WTC11 (cell line): ENCODE data around the gene MAGI2. TPM values are rescaled to one million over a fixed set of nuclear protein-coding genes. Genes with fewer than 3 reads are reported as not detected.

Experiments used
- ATAC-seq: fragments of 200-7000 bp; cut with Tn5 transposase; 2 replicates; pipeline ENCODE4 v1.10.0; 2021; ENCODE audit warnings: mild to moderate bottlenecking, moderate library complexity
- CTCF ChIA-PET: fragments of 300-600 bp; sonication (Branson Sonifier 250); formaldehyde crosslinking; loops from one replicate; lab custom pipeline; 2021; ENCODE audit warnings: antibody characterized with exemption; lab: Charles Lee
- POLR2A ChIA-PET: fragments of 350-600 bp; sonication (Branson Sonifier 250); formaldehyde crosslinking; loops from one replicate; lab custom pipeline; 2021; ENCODE audit warnings: antibody characterized with exemption; lab: Charles Lee
- DNase-seq: peaks from one replicate; pipeline ENCODE4 v3.0.0; 2021; ENCODE audit warnings: low spot score
- H3K27ac Mint-ChIP-seq: 2 replicates; pipeline ENCODE4 v1.8.0; 2021; ENCODE audit warnings: mixed read lengths
- H3K27me3 Mint-ChIP-seq: 2 replicates; pipeline ENCODE4 v1.8.0; 2021; ENCODE audit warnings: low read depth, mild to moderate bottlenecking, moderate library complexity, mixed read lengths
- H3K36me3 Mint-ChIP-seq: 2 replicates; pipeline ENCODE4 v1.8.0; 2021; ENCODE audit warnings: mixed read lengths
- H3K4me1 Mint-ChIP-seq: 2 replicates; pipeline ENCODE4 v1.8.0; 2022; ENCODE audit warnings: mixed read lengths
- H3K4me3 Mint-ChIP-seq: 2 replicates; pipeline ENCODE4 v1.8.0; 2021; ENCODE audit warnings: mild to moderate bottlenecking, moderate library complexity, mixed read lengths
- H3K9me3 Mint-ChIP-seq: 2 replicates; pipeline ENCODE4 v1.8.0; 2021; ENCODE audit warnings: mixed read lengths
- CREM ChIP-seq: sonication (generic); formaldehyde crosslinking; IDR thresholded peaks from 2 replicates; pipeline ENCODE4 v1.8.1; 2022; ENCODE audit warnings: mild to moderate bottlenecking, missing genetic modification reagents, moderate library complexity
- GRHL2 ChIP-seq: fragments of 250-450 bp; sonication (Bioruptor Pico); IDR thresholded peaks from 2 replicates; pipeline ENCODE4 v1.8.0; 2022; ENCODE audit warnings: mild to moderate bottlenecking, moderate library complexity; ENCODE audit not compliant: insufficient replicate concordance, severe bottlenecking
- GTF2I ChIP-seq: fragments of 250-450 bp; sonication (Bioruptor Pico); conservative IDR thresholded peaks from 2 replicates; pipeline ENCODE4 v1.4.0; 2021; ENCODE audit warnings: mild to moderate bottlenecking
- JUN ChIP-seq: sonication (generic); formaldehyde crosslinking; IDR thresholded peaks from 2 replicates; pipeline ENCODE4 v1.8.0; 2023; ENCODE audit warnings: mild to moderate bottlenecking, missing genetic modification reagents
- MYBL2 ChIP-seq: sonication (generic); formaldehyde crosslinking; IDR thresholded peaks from 2 replicates; pipeline ENCODE4 v1.8.1; 2023; ENCODE audit warnings: mild to moderate bottlenecking, moderate library complexity, missing genetic modification reagents
- NR1H2 ChIP-seq: sonication (generic); formaldehyde crosslinking; IDR thresholded peaks from 2 replicates; pipeline ENCODE4 v1.9.0; 2021; ENCODE audit warnings: mild to moderate bottlenecking, moderate library complexity, missing genetic modification reagents
- TEAD1 ChIP-seq: sonication (generic); formaldehyde crosslinking; IDR thresholded peaks from 2 replicates; pipeline ENCODE4 v1.8.0; 2022; ENCODE audit warnings: mild to moderate bottlenecking, missing genetic modification reagents
- ZMAT4 ChIP-seq: fragments of 250-450 bp; sonication (Bioruptor Pico); IDR thresholded peaks from 2 replicates; pipeline ENCODE4 v1.9.0; 2021; ENCODE audit warnings: mild to moderate bottlenecking
- ZNF232 ChIP-seq: sonication (generic); formaldehyde crosslinking; IDR thresholded peaks from 2 replicates; pipeline ENCODE4 v1.8.0; 2022; ENCODE audit warnings: mild to moderate bottlenecking, missing genetic modification reagents
- ZNF263 ChIP-seq: sonication (generic); formaldehyde crosslinking; IDR thresholded peaks from 2 replicates; pipeline ENCODE4 v1.8.1; 2022; ENCODE audit warnings: low read depth, mild to moderate bottlenecking, moderate library complexity, missing genetic modification reagents
- total RNA-seq: library from RNA; stranded (reverse); gene quantifications from 3 replicates; pipeline ENCODE4 v1.2.3, GENCODE V29; 2021
- TF ChIP-seq, protein P1 (sequence below): sonication (generic); formaldehyde crosslinking; IDR thresholded peaks from 2 replicates; pipeline ENCODE4 v1.8.0; 2022; ENCODE audit warnings: mild to moderate bottlenecking, missing genetic modification reagents
- TF ChIP-seq, protein P2 (sequence below): sonication (generic); formaldehyde crosslinking; IDR thresholded peaks from 2 replicates; pipeline ENCODE4 v1.8.0; 2022; ENCODE audit warnings: missing genetic modification reagents
- TF ChIP-seq, protein P3 (sequence below): sonication (generic); formaldehyde crosslinking; IDR thresholded peaks from 2 replicates; pipeline ENCODE4 v1.8.1; 2022; ENCODE audit warnings: mild to moderate bottlenecking, missing genetic modification reagents, moderate library complexity, borderline replicate concordance
- TF ChIP-seq, protein P4 (sequence below): sonication (generic); formaldehyde crosslinking; IDR thresholded peaks from 2 replicates; pipeline ENCODE4 v1.8.0; 2022; ENCODE audit warnings: mild to moderate bottlenecking, missing genetic modification reagents
- TF ChIP-seq, protein P5 (sequence below): fragments of 250-450 bp; sonication (Bioruptor Pico); IDR thresholded peaks from 2 replicates; pipeline ENCODE4 v1.8.0; 2021; ENCODE audit warnings: mild to moderate bottlenecking
- TF ChIP-seq, protein P6 (sequence below): sonication (generic); formaldehyde crosslinking; IDR thresholded peaks from 2 replicates; pipeline ENCODE4 v1.8.1; 2023; ENCODE audit warnings: mild to moderate bottlenecking, moderate library complexity, missing genetic modification reagents
- TF ChIP-seq, protein P7 (sequence below): sonication (generic); formaldehyde crosslinking; IDR thresholded peaks from 2 replicates; pipeline ENCODE4 v1.8.1; 2022; ENCODE audit warnings: missing genetic modification reagents, borderline replicate concordance
- TF ChIP-seq, protein P8 (sequence below): fragments of 250-450 bp; sonication (Bioruptor Pico); IDR thresholded peaks from 2 replicates; pipeline ENCODE4 v2.1.2; 2022; ENCODE audit warnings: mild to moderate bottlenecking, moderate library complexity

Gene MAGI2
- total RNA-seq, 1 experiment from 2014 or later: 26.6 TPM

DNA sequence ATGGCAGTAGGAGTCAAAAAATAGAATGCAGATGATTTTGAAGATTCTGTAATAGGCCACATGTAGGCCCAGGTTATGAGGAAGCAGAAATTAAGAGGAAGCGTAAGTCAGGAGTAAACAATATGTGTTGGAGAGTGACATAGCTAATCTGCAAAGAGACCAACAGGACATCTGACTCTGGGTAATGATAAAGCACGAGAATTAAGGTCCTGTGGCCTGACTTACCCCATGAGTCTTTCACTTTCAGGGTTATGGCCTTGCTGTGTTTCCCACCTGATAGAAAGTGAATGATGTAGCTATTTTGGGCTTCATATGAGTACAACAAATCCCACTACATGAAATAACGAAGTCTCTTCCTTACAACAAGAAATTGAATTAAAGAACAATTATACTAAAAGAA is 393.0 kb downstream of the MAGI2 start:
- Mint-ChIP-seq H3K4me1 (0 out of 2 replicates have a peak, but pooled peaks cover 2% of the 10 kb centered on the region), H3K9me3 (no peaks in the 10 kb centered on the region), H3K27ac (no peak overlapping the region), H3K36me3 (no peaks in the 10 kb centered on the region), H3K27me3 (no peaks in the 10 kb centered on the region), H3K4me3 (no peak overlapping the region)
- TF ChIP-seq TEAD1 (CRISPR knock-in tag) (no peak), NR1H2 (CRISPR knock-in tag) (no peak), ZNF263 (no peak), GTF2I (CRISPR knock-in tag) (no peak), ZMAT4 (CRISPR knock-in tag) (no peak)
- TF ChIP-seq, protein P1, sequence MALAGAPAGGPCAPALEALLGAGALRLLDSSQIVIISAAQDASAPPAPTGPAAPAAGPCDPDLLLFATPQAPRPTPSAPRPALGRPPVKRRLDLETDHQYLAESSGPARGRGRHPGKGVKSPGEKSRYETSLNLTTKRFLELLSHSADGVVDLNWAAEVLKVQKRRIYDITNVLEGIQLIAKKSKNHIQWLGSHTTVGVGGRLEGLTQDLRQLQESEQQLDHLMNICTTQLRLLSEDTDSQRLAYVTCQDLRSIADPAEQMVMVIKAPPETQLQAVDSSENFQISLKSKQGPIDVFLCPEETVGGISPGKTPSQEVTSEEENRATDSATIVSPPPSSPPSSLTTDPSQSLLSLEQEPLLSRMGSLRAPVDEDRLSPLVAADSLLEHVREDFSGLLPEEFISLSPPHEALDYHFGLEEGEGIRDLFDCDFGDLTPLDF: no peak
- TF ChIP-seq, protein P2, sequence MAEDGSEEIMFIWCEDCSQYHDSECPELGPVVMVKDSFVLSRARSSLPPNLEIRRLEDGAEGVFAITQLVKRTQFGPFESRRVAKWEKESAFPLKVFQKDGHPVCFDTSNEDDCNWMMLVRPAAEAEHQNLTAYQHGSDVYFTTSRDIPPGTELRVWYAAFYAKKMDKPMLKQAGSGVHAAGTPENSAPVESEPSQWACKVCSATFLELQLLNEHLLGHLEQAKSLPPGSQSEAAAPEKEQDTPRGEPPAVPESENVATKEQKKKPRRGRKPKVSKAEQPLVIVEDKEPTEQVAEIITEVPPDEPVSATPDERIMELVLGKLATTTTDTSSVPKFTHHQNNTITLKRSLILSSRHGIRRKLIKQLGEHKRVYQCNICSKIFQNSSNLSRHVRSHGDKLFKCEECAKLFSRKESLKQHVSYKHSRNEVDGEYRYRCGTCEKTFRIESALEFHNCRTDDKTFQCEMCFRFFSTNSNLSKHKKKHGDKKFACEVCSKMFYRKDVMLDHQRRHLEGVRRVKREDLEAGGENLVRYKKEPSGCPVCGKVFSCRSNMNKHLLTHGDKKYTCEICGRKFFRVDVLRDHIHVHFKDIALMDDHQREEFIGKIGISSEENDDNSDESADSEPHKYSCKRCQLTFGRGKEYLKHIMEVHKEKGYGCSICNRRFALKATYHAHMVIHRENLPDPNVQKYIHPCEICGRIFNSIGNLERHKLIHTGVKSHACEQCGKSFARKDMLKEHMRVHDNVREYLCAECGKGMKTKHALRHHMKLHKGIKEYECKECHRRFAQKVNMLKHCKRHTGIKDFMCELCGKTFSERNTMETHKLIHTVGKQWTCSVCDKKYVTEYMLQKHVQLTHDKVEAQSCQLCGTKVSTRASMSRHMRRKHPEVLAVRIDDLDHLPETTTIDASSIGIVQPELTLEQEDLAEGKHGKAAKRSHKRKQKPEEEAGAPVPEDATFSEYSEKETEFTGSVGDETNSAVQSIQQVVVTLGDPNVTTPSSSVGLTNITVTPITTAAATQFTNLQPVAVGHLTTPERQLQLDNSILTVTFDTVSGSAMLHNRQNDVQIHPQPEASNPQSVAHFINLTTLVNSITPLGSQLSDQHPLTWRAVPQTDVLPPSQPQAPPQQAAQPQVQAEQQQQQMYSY: no peak
- DNase-seq (no peak), ATAC-seq (no peak)
- ChIA-PET POLR2A (no interaction called here), CTCF (no interaction called here)

DNA sequence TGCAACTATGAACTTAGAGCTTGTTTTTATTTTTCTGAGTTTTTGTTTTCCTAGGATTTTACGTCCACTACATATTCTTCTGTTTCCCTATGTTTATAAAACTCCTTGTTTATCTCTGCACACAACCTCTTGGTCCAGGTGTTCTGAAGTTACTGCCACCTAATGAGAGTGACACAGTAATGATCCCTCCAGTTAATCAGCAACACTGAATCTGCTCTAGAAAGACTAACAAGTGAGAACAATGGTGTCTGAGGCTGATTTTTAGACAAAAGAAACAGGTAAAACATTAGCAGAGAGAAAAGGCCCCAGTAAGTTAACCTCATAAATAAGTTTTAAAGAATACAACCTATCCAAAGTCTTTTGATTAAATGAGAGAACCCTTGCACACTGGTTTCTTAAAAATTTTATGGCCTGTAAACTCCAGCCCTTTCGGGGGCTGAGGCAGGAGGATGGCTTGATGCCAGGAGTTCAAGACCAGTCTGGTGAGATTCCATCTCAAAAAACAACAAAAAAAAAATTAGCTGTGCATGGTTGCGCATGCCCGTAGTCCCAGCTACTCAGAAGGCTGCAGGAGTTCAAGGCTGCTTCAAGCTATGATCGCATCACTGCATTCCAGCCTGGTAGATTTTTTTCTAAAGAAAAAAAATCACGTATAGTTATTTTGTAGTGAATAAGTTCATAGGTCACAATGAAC is 397.6 kb downstream of the MAGI2 start:
- no peak for DNase-seq
- H3K27ac Mint-ChIP-seq: no peak overlapping the region
- ChIA-PET POLR2A (no interaction called here), CTCF (no interaction called here)
- no peak overlapping the region for H3K4me3 Mint-ChIP-seq
- no peak for ATAC-seq
- no peaks in the 10 kb centered on the region for H3K27me3 Mint-ChIP-seq
- H3K4me1 Mint-ChIP-seq: 0 out of 2 replicates have a peak, but pooled peaks cover 2% of the 10 kb centered on the region
- H3K9me3 Mint-ChIP-seq: no peaks in the 10 kb centered on the region
- H3K36me3 Mint-ChIP-seq: no peaks in the 10 kb centered on the region
- no peak for TF ChIP-seq MYBL2 (CRISPR knock-in tag)
- TF ChIP-seq, protein P3, sequence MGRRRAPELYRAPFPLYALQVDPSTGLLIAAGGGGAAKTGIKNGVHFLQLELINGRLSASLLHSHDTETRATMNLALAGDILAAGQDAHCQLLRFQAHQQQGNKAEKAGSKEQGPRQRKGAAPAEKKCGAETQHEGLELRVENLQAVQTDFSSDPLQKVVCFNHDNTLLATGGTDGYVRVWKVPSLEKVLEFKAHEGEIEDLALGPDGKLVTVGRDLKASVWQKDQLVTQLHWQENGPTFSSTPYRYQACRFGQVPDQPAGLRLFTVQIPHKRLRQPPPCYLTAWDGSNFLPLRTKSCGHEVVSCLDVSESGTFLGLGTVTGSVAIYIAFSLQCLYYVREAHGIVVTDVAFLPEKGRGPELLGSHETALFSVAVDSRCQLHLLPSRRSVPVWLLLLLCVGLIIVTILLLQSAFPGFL (CRISPR knock-in tag): no peak
- TF ChIP-seq, protein P4, sequence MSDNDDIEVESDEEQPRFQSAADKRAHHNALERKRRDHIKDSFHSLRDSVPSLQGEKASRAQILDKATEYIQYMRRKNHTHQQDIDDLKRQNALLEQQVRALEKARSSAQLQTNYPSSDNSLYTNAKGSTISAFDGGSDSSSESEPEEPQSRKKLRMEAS (CRISPR knock-in tag): no peak
- TF ChIP-seq, protein P5, sequence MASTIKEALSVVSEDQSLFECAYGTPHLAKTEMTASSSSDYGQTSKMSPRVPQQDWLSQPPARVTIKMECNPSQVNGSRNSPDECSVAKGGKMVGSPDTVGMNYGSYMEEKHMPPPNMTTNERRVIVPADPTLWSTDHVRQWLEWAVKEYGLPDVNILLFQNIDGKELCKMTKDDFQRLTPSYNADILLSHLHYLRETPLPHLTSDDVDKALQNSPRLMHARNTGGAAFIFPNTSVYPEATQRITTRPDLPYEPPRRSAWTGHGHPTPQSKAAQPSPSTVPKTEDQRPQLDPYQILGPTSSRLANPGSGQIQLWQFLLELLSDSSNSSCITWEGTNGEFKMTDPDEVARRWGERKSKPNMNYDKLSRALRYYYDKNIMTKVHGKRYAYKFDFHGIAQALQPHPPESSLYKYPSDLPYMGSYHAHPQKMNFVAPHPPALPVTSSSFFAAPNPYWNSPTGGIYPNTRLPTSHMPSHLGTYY (CRISPR knock-in tag): no peak
- TF ChIP-seq JUN: no peak
- TF ChIP-seq, protein P6, sequence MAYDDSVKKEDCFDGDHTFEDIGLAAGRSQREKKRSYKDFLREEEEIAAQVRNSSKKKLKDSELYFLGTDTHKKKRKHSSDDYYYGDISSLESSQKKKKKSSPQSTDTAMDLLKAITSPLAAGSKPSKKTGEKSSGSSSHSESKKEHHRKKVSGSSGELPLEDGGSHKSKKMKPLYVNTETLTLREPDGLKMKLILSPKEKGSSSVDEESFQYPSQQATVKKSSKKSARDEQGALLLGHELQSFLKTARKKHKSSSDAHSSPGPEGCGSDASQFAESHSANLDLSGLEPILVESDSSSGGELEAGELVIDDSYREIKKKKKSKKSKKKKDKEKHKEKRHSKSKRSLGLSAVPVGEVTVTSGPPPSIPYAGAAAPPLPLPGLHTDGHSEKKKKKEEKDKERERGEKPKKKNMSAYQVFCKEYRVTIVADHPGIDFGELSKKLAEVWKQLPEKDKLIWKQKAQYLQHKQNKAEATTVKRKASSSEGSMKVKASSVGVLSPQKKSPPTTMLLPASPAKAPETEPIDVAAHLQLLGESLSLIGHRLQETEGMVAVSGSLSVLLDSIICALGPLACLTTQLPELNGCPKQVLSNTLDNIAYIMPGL (CRISPR knock-in tag): no peak
- TF ChIP-seq, protein P1: no peak
- TF ChIP-seq, protein P7, sequence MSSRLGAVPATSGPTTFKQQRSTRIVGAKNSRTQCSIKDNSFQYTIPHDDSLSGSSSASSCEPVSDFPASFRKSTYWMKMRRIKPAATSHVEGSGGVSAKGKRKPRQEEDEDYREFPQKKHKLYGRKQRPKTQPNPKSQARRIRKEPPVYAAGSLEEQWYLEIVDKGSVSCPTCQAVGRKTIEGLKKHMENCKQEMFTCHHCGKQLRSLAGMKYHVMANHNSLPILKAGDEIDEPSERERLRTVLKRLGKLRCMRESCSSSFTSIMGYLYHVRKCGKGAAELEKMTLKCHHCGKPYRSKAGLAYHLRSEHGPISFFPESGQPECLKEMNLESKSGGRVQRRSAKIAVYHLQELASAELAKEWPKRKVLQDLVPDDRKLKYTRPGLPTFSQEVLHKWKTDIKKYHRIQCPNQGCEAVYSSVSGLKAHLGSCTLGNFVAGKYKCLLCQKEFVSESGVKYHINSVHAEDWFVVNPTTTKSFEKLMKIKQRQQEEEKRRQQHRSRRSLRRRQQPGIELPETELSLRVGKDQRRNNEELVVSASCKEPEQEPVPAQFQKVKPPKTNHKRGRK (CRISPR knock-in tag): no peak
- no peak for TF ChIP-seq ZNF232 (CRISPR knock-in tag)
- TF ChIP-seq, protein P8, sequence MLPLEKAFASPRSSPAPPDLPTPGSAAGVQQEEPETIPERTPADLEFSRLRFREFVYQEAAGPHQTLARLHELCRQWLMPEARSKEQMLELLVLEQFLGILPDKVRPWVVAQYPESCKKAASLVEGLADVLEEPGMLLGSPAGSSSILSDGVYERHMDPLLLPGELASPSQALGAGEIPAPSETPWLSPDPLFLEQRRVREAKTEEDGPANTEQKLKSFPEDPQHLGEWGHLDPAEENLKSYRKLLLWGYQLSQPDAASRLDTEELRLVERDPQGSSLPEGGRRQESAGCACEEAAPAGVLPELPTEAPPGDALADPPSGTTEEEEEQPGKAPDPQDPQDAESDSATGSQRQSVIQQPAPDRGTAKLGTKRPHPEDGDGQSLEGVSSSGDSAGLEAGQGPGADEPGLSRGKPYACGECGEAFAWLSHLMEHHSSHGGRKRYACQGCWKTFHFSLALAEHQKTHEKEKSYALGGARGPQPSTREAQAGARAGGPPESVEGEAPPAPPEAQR: no peak
- no peak for TF ChIP-seq GRHL2 (CRISPR knock-in tag)
- TF ChIP-seq CREM: no peak
